GM18519 (cell line): ENCODE data around the gene EXOC4.
"Not testable (repeated sequence)": the region's sequence is repeated elsewhere in the genome, so short reads cannot be mapped to it uniquely, and the experiment has no call there.

Source experiments
- ATAC-seq: cut with Tn5 transposase; IDR thresholded peaks from one replicate; pipeline ENCODE4 v1.9.1; 2021; ENCODE audit warnings: mild to moderate bottlenecking, moderate library complexity; ENCODE audit not compliant: unreplicated experiment, low FRiP score

The EXOC4 gene

GRCh38 chr7:133310232-133310862 is 57.5 kb downstream of the EXOC4 start:
- no peak for ATAC-seq

GRCh38 chr7:133313575-133313974 is 60.7 kb downstream of the EXOC4 start:
- ATAC-seq = no peak

GRCh38 chr7:133314084-133314483 is 61.2 kb downstream of the EXOC4 start:
- no peak for ATAC-seq

GRCh38 chr7:133315332-133316040 is 62.6 kb downstream of the EXOC4 start:
- no peak for ATAC-seq

- ATAC-seq = no peak
These were observed 67.0 kb downstream of the EXOC4 start for GRCh38 chr7:133319842-133320241.

GRCh38 chr7:133320891-133321290 is 68.0 kb downstream of the EXOC4 start:
- ATAC-seq = no peak

GRCh38 chr7:133321366-133321765 is 68.5 kb downstream of the EXOC4 start:
- ATAC-seq = not testable (repeated sequence)

GRCh38 chr7:133326745-133327144 is 73.9 kb downstream of the EXOC4 start:
- not testable (repeated sequence) for ATAC-seq

GRCh38 chr7:133328021-133328420 is 75.1 kb downstream of the EXOC4 start:
- not testable (repeated sequence) for ATAC-seq

GRCh38 chr7:133330085-133330484 is 77.2 kb downstream of the EXOC4 start:
- no peak for ATAC-seq

- ATAC-seq = no peak
These were observed 79.0 kb downstream of the EXOC4 start for GRCh38 chr7:133331861-133332260.

GRCh38 chr7:133339772-133340171 is 86.9 kb downstream of the EXOC4 start:
- ATAC-seq = no peak

- ATAC-seq = no peak
These were observed 91.4 kb downstream of the EXOC4 start for GRCh38 chr7:133344275-133344674.

- ATAC-seq = no peak
These were observed 93.0 kb downstream of the EXOC4 start for GRCh38 chr7:133345690-133346421.

- no peak for ATAC-seq
These were observed 95.4 kb downstream of the EXOC4 start for GRCh38 chr7:133348250-133348649.

GRCh38 chr7:133349101-133349500 is 96.2 kb downstream of the EXOC4 start:
- ATAC-seq = no peak

GRCh38 chr7:133352430-133352829 is 99.6 kb downstream of the EXOC4 start:
- ATAC-seq = no peak

- ATAC-seq = no peak
These were observed 100.9 kb downstream of the EXOC4 start for GRCh38 chr7:133353775-133354174.

- no peak for ATAC-seq
These were observed 101.9 kb downstream of the EXOC4 start for GRCh38 chr7:133354546-133355324.

- ATAC-seq = no peak
These were observed 102.4 kb downstream of the EXOC4 start for GRCh38 chr7:133355325-133355708.

GRCh38 chr7:133355822-133356221 is 102.9 kb downstream of the EXOC4 start:
- no peak for ATAC-seq
